ENCODE measurements around the gene NDUFA7.
"Not testable (repeated sequence)": the region's sequence is repeated elsewhere in the genome, so short reads cannot be mapped to it uniquely, and the experiment has no call there.

Gene NDUFA7

DNA sequence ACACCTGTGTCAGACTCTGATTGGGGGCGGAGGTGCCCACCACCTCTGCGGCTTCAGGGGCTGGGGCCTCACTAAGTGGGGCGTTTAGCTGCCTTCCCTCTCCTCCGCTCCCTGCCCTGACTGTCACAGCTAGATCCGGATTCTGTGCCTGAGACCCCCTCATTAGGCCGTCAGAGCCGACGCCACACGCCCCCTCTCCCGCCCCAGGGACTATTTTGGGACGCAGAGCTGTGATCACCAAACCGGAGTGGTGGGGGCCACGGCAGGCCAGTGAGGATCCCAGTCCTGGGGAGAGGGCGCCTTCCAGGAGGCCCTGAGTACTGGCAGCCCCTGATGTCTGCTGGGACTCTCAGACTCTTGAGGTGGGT, 21.1 kb upstream of the NDUFA7 start:
- peak; percentile 9 for ATAC-seq
- TF ChIP-seq ZNF8 (CRISPR knock-in tag; IDR thresholded peaks at IDR 0.05) (no peak), TCF4 (CRISPR knock-in tag; IDR thresholded peaks at IDR 0.05; ENCODE audit: borderline replicate concordance) (no peak), RARB (CRISPR knock-in tag; IDR thresholded peaks at IDR 0.05) (no peak), ARNTL (CRISPR knock-in tag; IDR thresholded peaks at IDR 0.05; ENCODE audit: borderline replicate concordance, low read depth) (no peak)

GRCh38 chr19:8341504-8341903, 20.3 kb upstream of the NDUFA7 start:
- ATAC-seq: not testable (repeated sequence)

DNA sequence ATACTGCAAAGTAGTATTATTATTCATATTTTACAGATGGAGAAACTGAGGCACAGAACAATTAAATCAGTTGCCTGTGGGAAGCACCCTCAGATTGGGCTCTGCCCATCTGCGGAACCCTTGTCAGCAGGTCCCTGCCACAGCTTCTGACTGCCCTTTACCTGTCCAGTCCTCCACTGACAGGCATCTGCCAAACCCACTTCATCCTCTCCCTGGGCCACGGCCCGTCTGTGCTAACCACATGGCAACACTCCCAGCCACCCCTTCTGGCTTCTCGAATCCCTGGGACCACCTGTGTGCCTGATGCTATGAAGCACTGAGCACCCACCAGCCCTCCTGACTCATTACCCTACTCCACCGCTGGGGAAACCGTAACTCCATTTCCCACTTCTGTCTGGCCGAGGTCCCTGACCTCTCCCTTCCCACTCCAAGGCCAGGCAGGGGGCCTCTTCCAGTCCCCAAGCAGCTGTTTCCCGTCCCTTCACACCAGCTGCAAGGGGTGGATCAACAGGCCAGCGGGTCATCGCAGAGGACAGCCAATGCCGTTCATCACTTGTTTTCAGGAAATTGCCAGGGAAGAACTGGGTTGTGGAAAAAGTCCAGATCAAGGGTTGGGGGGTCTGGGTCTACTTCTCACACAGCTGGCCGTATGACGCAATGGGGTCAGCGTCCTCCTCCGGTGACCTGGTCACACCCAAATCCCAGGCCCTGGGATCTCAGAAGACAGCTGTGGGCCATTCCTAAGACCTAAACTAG, 19.3 kb upstream of the NDUFA7 start:
- TF ChIP-seq ISL1 (CRISPR knock-in tag; IDR thresholded peaks at IDR 0.05) (no peak), OSR1 (CRISPR knock-in tag; IDR thresholded peaks at IDR 0.05) (no peak), PPARA (CRISPR knock-in tag; IDR thresholded peaks at IDR 0.05; ENCODE audit: borderline replicate concordance) (no peak), CSDC2 (CRISPR knock-in tag; IDR thresholded peaks at IDR 0.05) (no peak), CSRNP3 (CRISPR knock-in tag; IDR thresholded peaks at IDR 0.05) (no peak)
- no peak for ATAC-seq

DNA sequence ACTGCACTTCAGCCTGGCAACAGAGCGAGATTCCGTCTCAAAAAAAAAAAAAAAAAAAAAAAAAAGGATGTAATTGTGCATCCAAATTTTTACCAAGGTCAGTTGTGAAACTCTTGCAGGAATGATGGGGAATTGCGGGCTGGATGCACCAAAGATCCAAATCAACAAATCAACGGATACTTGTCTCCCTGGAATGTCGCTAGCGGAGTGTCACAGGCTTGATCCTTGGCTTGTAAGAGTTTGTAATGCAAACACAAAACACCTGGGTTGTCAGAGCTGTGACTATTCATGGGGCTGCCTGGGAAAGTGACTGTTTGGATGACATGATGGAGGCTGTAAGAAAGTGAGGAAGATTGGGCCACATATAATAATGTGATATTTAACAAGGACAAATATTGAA, 17.7 kb upstream of the NDUFA7 start:
- TF ChIP-seq ZFP30 (CRISPR knock-in tag; IDR thresholded peaks at IDR 0.05) (no peak), ZC3H10 (CRISPR knock-in tag; IDR thresholded peaks at IDR 0.05) (no peak), ZFP3 (CRISPR knock-in tag; IDR thresholded peaks at IDR 0.05) (no peak), TCF4 (CRISPR knock-in tag; IDR thresholded peaks at IDR 0.05; ENCODE audit: borderline replicate concordance) (no peak), RARB (CRISPR knock-in tag; IDR thresholded peaks at IDR 0.05) (no peak), CSRNP3 (CRISPR knock-in tag; IDR thresholded peaks at IDR 0.05) (no peak), PATZ1 (CRISPR knock-in tag; IDR thresholded peaks at IDR 0.05; ENCODE audit: borderline replicate concordance) (no peak), TOX (CRISPR knock-in tag; IDR thresholded peaks at IDR 0.05; ENCODE audit: borderline replicate concordance) (no peak), PPARA (CRISPR knock-in tag; IDR thresholded peaks at IDR 0.05; ENCODE audit: borderline replicate concordance) (no peak), GLIS3 (CRISPR knock-in tag; IDR thresholded peaks at IDR 0.05) (no peak), CREB5 (CRISPR knock-in tag; IDR thresholded peaks at IDR 0.05; ENCODE audit: low read depth) (no peak), OSR1 (CRISPR knock-in tag; IDR thresholded peaks at IDR 0.05) (no peak), ARNTL (CRISPR knock-in tag; IDR thresholded peaks at IDR 0.05; ENCODE audit: borderline replicate concordance, low read depth) (no peak), ZNF8 (CRISPR knock-in tag; IDR thresholded peaks at IDR 0.05) (no peak), ISL1 (CRISPR knock-in tag; IDR thresholded peaks at IDR 0.05) (no peak), SNAI2 (CRISPR knock-in tag; IDR thresholded peaks at IDR 0.05) (no peak), CSDC2 (CRISPR knock-in tag; IDR thresholded peaks at IDR 0.05) (no peak)
- TF ChIP-seq, protein P1, sequence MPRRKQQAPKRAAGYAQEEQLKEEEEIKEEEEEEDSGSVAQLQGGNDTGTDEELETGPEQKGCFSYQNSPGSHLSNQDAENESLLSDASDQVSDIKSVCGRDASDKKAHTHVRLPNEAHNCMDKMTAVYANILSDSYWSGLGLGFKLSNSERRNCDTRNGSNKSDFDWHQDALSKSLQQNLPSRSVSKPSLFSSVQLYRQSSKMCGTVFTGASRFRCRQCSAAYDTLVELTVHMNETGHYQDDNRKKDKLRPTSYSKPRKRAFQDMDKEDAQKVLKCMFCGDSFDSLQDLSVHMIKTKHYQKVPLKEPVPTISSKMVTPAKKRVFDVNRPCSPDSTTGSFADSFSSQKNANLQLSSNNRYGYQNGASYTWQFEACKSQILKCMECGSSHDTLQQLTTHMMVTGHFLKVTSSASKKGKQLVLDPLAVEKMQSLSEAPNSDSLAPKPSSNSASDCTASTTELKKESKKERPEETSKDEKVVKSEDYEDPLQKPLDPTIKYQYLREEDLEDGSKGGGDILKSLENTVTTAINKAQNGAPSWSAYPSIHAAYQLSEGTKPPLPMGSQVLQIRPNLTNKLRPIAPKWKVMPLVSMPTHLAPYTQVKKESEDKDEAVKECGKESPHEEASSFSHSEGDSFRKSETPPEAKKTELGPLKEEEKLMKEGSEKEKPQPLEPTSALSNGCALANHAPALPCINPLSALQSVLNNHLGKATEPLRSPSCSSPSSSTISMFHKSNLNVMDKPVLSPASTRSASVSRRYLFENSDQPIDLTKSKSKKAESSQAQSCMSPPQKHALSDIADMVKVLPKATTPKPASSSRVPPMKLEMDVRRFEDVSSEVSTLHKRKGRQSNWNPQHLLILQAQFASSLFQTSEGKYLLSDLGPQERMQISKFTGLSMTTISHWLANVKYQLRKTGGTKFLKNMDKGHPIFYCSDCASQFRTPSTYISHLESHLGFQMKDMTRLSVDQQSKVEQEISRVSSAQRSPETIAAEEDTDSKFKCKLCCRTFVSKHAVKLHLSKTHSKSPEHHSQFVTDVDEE (CRISPR knock-in tag; IDR thresholded peaks at IDR 0.05): no peak
- TF ChIP-seq, protein P2, sequence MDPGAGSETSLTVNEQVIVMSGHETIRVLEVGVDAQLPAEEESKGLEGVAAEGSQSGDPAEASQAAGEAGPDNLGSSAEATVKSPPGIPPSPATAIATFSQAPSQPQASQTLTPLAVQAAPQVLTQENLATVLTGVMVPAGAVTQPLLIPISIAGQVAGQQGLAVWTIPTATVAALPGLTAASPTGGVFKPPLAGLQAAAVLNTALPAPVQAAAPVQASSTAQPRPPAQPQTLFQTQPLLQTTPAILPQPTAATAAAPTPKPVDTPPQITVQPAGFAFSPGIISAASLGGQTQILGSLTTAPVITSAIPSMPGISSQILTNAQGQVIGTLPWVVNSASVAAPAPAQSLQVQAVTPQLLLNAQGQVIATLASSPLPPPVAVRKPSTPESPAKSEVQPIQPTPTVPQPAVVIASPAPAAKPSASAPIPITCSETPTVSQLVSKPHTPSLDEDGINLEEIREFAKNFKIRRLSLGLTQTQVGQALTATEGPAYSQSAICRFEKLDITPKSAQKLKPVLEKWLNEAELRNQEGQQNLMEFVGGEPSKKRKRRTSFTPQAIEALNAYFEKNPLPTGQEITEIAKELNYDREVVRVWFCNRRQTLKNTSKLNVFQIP (CRISPR knock-in tag; IDR thresholded peaks at IDR 0.05; ENCODE audit: borderline replicate concordance, low read depth): no peak
- no peak for ATAC-seq

Measured in SK-N-SH treated with all-trans-retinoic acid at 6 μM for 48 hours (cell line).